DND-41 (cell line): Measurements from ENCODE around the gene PTPN1.

Experiments used
- CTCF ChIP-seq: IDR thresholded peaks from 2 replicates; pipeline ENCODE4 v1.5.1; 2012; ENCODE audit warnings: borderline replicate concordance, low read length, moderate library complexity, mild to moderate bottlenecking; ENCODE audit not compliant: poor library complexity, severe bottlenecking; ENCODE audit errors: extremely low read depth
- EZH2 ChIP-seq: IDR thresholded peaks from 3 replicates; pipeline ENCODE4 v1.6.1; 2012; ENCODE audit warnings: borderline replicate concordance, low read depth, mild to moderate bottlenecking, moderate library complexity, low read length, inconsistent platforms; ENCODE audit not compliant: severe bottlenecking

GRCh38 chr20:50594231-50594590, 84.0 kb downstream of the PTPN1 start:
- TF ChIP-seq CTCF (no peak), EZH2 (no peak)
